K562 (cell line): ENCODE results near the gene COA7. TPM values are rescaled to one million over a fixed set of nuclear protein-coding genes. Genes with fewer than 3 reads are reported as not detected.
A peak's percentile ranks its signal among the peaks of the same experiment; 100 is the strongest.

Experiments
- ATAC-seq: fragments of 200-7000 bp; cut with Tn5 transposase; 3 replicates; pipeline ENCODE4 v1.9.1; 2020; ENCODE audit warnings: moderate library complexity
- BruUV-seq: library from RNA; stranded (reverse); fragments of 400-500 nt; replicated peaks from 2 replicates; lab custom pipeline; 2021; lab: Mats Ljungman, UMichigan
- CTCF ChIA-PET: fragments of 300-600 bp; formaldehyde crosslinking; extraction: SDS; loops from one replicate; lab custom pipeline; 2021; ENCODE audit warnings: low intra/inter-chr PET ratio; lab: Yijun Ruan, JAX
- POLR2A ChIA-PET: fragments of 300-600, 350-650 bp; sonication (Branson Sonifier 250); formaldehyde crosslinking; extraction: SDS; loops from one replicate; lab custom pipeline; 2021; ENCODE audit warnings: antibody characterized with exemption, inconsistent platforms; lab: Yijun Ruan, JAX
- DNase-seq, 4 experiments: peaks; one replicate each; pipeline versions ENCODE4 v3.0.0 to v3.0.0-alpha.2; 2011 to 2018; ENCODE audit warnings: low spot score in 3 of 4, mixed read lengths in 3 of 4; ENCODE audit errors: extremely low read depth in 1 of 4
- FAIRE-seq: peaks from 2 replicates; lab custom pipeline; 2011; peaks lifted over from hg19 to GRCh38; lab: Jason Lieb, UNC
- H2AFZ ChIP-seq: 2 replicates; pipeline ENCODE4 v1.6.0; 2011; ENCODE audit warnings: low read depth, low read length, control low read depth, inconsistent platforms
- H3K27ac ChIP-seq: fragments of 200-600 bp; 3 replicates; pipeline ENCODE4 v1.8.0; 2011; ENCODE audit warnings: low read depth, mild to moderate bottlenecking, control low read depth, inconsistent platforms, low read length, moderate library complexity, mixed read lengths; ENCODE audit errors: extremely low read depth
- H3K27me3 ChIP-seq, 2 experiments: fragments of 300-600 bp in 1 of 2; 2 replicates in 1 of 2; 3 replicates in 1 of 2; pipeline versions ENCODE4 v1.6.0 to v1.8.0; 2011; ENCODE audit warnings: inconsistent platforms in 2 of 2, low read length in 2 of 2, mild to moderate bottlenecking in 1 of 2, mixed read lengths in 1 of 2, moderate library complexity in 1 of 2; ENCODE audit not compliant: control insufficient read depth in 2 of 2, insufficient read depth in 2 of 2
- H3K36me3 ChIP-seq: fragments of 300-600 bp; 3 replicates; pipeline ENCODE4 v1.8.0; 2011; ENCODE audit warnings: mild to moderate bottlenecking, low read length, inconsistent platforms; ENCODE audit not compliant: control insufficient read depth, insufficient read depth
- H3K4me1 ChIP-seq, 2 experiments: fragments of 200-600 bp in 1 of 2; replicated peaks in 1 of 2; 2 replicates in 1 of 2; 3 replicates in 1 of 2; pipeline versions ENCODE4 v1.5.1 to v1.8.0; 2011; ENCODE audit warnings: inconsistent platforms in 2 of 2, low read length in 2 of 2, mild to moderate bottlenecking in 1 of 2, mixed read lengths in 1 of 2, moderate library complexity in 1 of 2; ENCODE audit not compliant: control insufficient read depth in 2 of 2, insufficient read depth in 2 of 2
- H3K4me2 ChIP-seq: 2 replicates; pipeline ENCODE4 v1.6.1; 2011; ENCODE audit warnings: low read length, control low read depth, inconsistent platforms, mixed read lengths; ENCODE audit not compliant: insufficient read depth
- H3K4me3 ChIP-seq: fragments of 200-600 bp; sonication (generic), shearing (Covaris generic); 2 replicates; pipeline ENCODE4 v1.5.1; 2016; ENCODE audit warnings: control low read depth, inconsistent platforms
- H3K79me2 ChIP-seq: fragments of 200-600 bp; 3 replicates; pipeline ENCODE4 v1.8.0; 2011; ENCODE audit warnings: low read length, inconsistent platforms; ENCODE audit not compliant: control insufficient read depth, insufficient read depth
- H3K9ac ChIP-seq, 2 experiments: 2 replicates each; pipeline versions ENCODE4 v1.6.0 to v1.6.1; 2011; ENCODE audit warnings: low read depth in 2 of 2, low read length in 2 of 2, control low read depth in 1 of 2, inconsistent platforms in 1 of 2, mild to moderate bottlenecking in 1 of 2, mixed read lengths in 1 of 2; ENCODE audit not compliant: insufficient read depth in 1 of 2
- H3K9me1 ChIP-seq: one replicate; pipeline ENCODE4 v1.6.0; 2011; ENCODE audit warnings: inconsistent platforms, mild to moderate bottlenecking, low read length, moderate library complexity; ENCODE audit not compliant: control insufficient read depth, insufficient read depth
- H3K9me3 ChIP-seq: replicated peaks from 2 replicates; pipeline ENCODE4 v1.5.1; 2011; ENCODE audit warnings: low read depth, low read length, inconsistent platforms; ENCODE audit not compliant: control insufficient read depth, insufficient read depth
- H4K20me1 ChIP-seq: replicated peaks from 2 replicates; pipeline ENCODE4 v1.6.1; 2011; ENCODE audit warnings: low read length, inconsistent platforms, mixed read lengths; ENCODE audit not compliant: control insufficient read depth, insufficient read depth
- CEBPB ChIP-seq: fragments of 450-650 bp; IDR thresholded peaks from 2 replicates; pipeline ENCODE4 v1.6.1; 2016; ENCODE audit warnings: missing genetic modification characterization, missing compliant biosample characterization
- MEIS2 ChIP-seq: fragments of 450-650 bp; IDR thresholded peaks from 2 replicates; pipeline ENCODE4 v1.6.1; 2014; ENCODE audit warnings: mild to moderate bottlenecking; ENCODE audit not compliant: partially characterized antibody
- PTBP1 ChIP-seq: fragments of 200-400 bp; formaldehyde crosslinking; IDR thresholded peaks from 2 replicates; pipeline ENCODE4 v1.6.1; 2017; ENCODE audit warnings: low read depth, low read length
- WGBS: fragments of 100-300 bp; shearing (Covaris generic); methylation state at CpG from one replicate; pipeline ENCODE4 v1.1.6; 2016; ENCODE audit warnings: low coverage, mixed read lengths; ENCODE audit not compliant: insufficient coverage; ENCODE audit errors: missing lambda C conversion rate; 5-methylcytosine and 5-hydroxymethylcytosine counted together
- in situ Hi-C: fragments of 300-500 bp; cut with MboI; formaldehyde crosslinking; loops from 4 replicates; pipeline ENCODE4 v1.15.0; 2018; ENCODE audit warnings: inconsistent platforms, mixed read lengths
- intact Hi-C: fragments of 100-400 bp; cut with micrococcal nuclease; formaldehyde crosslinking; loops from 2 replicates; pipeline ENCODE4 v1.14.2; 2022
- polyA plus RNA-seq, 8 experiments: library from polyadenylated mRNA; depleted of rRNA in 4 of 8; stranded (reverse) in 5 of 8; unstranded in 3 of 8; fragments of >200 nt; fragmentation: Nextera tagmentation in 2 of 8; fragmentation: Illumina TruSeq in 1 of 8; extraction: Ambion mirVana in 2 of 8; extraction: Trizol in 1 of 8; gene quantifications; 2 replicates each; pipeline versions ENCODE4 v1.2.1 to v1.2.3, GENCODE V29; 2011 to 2014; ENCODE audit warnings: inconsistent platforms in 1 of 8, missing spikeins in 1 of 8
- total RNA-seq, 7 experiments: library from RNA; depleted of rRNA in 6 of 7; stranded (reverse); fragments of >200 nt in 6 of 7; fragmentation: Illumina TruSeq in 2 of 7; extraction: Trizol in 2 of 7; gene quantifications; 2 replicates each; pipeline versions ENCODE4 v1.2.1 to v1.2.3, GENCODE V29; 2011 to 2021; ENCODE audit warnings: low replicate concordance in 1 of 7
- TF ChIP-seq, protein P1 (sequence below): sonication (generic); formaldehyde crosslinking; IDR thresholded peaks from 2 replicates; pipeline ENCODE4 v1.8.1; 2023; ENCODE audit warnings: mild to moderate bottlenecking, missing genetic modification reagents
- TF ChIP-seq, protein P2 (sequence below): sonication (generic); formaldehyde crosslinking; IDR thresholded peaks from 2 replicates; pipeline ENCODE4 v1.9.0; 2022; ENCODE audit warnings: mild to moderate bottlenecking, missing genetic modification reagents

COA7 gene
- total and polyA plus RNA-seq, 9 of the 15 experiments (the other 6 are each of a cell fraction or from before 2014, with no cell fraction given), result 19.4 to 82.8 (median 51.0) TPM

DNA sequence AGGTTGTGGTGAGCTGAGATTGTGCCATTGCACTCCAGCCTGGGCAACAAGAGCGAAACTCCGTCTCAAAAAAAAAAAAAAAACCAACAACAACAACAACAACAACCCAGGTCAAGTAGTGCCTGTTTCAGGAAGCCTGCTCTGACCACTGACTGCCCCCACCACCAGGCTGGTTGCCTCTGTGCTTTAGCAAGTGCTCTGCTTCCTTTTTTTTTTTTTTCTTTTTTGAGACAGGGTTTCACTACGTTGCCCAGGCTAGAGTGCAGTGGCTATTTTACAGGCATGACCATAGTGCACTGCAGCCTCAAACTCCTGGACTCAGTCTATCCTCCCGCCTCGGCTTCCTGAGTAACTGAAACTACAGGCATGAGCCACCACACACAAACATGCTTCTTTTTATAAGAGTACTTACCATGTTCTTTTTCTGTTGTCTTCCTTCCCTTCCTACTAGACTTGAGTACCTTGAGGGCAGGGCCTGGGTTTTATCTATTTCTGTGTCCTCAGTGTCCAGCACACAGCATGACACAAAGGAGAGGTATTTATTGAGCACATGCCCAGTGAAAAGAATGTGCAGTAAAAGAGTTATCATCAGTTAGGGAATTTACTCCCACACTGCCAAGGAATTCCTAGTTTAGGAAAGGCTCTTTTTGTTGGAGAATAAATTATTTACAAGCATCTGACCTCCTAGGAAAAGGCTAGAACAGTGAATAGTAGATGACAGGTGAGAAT, 9.9 kb upstream of the COA7 start (continued):
- TF ChIP-seq, protein P1, sequence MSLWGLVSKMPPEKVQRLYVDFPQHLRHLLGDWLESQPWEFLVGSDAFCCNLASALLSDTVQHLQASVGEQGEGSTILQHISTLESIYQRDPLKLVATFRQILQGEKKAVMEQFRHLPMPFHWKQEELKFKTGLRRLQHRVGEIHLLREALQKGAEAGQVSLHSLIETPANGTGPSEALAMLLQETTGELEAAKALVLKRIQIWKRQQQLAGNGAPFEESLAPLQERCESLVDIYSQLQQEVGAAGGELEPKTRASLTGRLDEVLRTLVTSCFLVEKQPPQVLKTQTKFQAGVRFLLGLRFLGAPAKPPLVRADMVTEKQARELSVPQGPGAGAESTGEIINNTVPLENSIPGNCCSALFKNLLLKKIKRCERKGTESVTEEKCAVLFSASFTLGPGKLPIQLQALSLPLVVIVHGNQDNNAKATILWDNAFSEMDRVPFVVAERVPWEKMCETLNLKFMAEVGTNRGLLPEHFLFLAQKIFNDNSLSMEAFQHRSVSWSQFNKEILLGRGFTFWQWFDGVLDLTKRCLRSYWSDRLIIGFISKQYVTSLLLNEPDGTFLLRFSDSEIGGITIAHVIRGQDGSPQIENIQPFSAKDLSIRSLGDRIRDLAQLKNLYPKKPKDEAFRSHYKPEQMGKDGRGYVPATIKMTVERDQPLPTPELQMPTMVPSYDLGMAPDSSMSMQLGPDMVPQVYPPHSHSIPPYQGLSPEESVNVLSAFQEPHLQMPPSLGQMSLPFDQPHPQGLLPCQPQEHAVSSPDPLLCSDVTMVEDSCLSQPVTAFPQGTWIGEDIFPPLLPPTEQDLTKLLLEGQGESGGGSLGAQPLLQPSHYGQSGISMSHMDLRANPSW (CRISPR knock-in tag), result no peak

DNA sequence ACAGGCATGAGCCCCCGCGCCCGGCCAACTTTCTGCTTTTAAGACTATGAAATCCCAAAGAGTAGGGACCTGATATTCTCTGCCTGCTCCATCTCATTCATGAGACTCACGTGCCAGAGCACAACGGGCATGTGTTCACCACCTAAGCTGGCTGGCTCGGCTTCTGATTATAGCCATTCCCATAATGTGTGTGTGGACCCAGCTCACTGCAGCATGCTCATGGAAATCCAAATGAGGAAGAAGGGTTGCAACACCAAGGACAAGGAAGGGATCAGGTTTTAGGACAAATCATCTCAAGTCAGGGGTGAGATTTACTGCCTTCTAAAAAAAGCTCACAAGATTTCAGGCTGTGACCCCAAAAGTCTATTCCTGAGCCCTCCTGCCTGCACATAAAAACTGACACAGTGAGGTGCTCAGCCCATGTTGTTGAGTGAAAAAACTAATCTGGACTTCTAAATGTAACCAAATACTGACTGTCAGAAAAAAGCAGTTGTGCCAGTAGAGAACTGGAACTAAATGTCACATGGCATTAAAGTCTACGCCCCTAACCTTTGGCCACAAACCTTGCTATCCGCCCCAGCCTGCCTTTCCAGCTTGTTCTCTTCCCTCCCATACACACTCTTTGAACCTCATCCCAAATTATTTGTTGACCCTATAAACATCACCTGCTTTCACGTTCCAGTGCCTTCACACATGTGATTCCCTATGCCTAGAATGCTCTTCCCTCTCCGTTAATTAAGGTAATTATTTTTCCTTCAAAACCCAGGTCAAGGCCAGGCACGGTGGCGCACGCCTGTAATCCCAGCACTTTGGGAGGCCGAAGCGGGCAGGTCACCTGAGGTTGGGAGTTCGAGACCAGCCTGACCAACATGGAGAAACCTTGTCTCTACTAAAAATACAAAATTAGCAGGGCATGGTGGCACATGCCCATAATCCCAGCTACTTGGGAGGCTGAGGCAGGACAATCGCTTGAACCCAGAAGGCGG, 9.1 kb upstream of the COA7 start:
- intact Hi-C loops, result no loop called here
- H3K9me3 ChIP-seq, result no peaks in the 10 kb centered on the region
- H3K36me3 ChIP-seq, result no peaks in the 10 kb centered on the region
- 53% methylated on average over 18 of the region's 18 CpGs for WGBS
- no peak for ATAC-seq
- POLR2A ChIA-PET, result interaction anchor here (0.8 to 1.1 kb wide), 3 partner anchors 14 to 689 kb away, joined by 3 to 4 read pairs (median 3); no protein-coding TSS in a partner anchor
- TF ChIP-seq, protein P2, sequence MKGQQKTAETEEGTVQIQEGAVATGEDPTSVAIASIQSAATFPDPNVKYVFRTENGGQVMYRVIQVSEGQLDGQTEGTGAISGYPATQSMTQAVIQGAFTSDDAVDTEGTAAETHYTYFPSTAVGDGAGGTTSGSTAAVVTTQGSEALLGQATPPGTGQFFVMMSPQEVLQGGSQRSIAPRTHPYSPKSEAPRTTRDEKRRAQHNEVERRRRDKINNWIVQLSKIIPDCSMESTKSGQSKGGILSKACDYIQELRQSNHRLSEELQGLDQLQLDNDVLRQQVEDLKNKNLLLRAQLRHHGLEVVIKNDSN (CRISPR knock-in tag), result 0 out of 2 replicates have a peak, but pooled peaks have one; percentile 33
- TF ChIP-seq CEBPB, result peak; percentile 20; the same call in 1 of the 2 replicates
- TF ChIP-seq PTBP1, result no peak
- peak; percentile 52 for TF ChIP-seq MEIS2
- TF ChIP-seq, all 486 proteins: peak for 3
- Histone ChIP-seq H3K9me1 (no peaks in the 10 kb centered on the region), H3K9ac (peak overlapping the region in 1 of 2 experiments; percentile 20; a peak in 1 of 4 replicates), H3K27ac (no peak overlapping the region), H2AFZ (no peak overlapping the region), H3K79me2 (no peaks in the 10 kb centered on the region), H3K4me2 (no peak overlapping the region), H3K27me3 (no peaks in the 10 kb centered on the region), H3K4me1 (peaks cover 4 to 10% of the 10 kb centered on the region in 2 experiments; a peak in 3 of 5 replicates), H3K4me3 (no peak overlapping the region), H4K20me1 (no peaks in the 10 kb centered on the region)
- no peak for DNase-seq
- CTCF ChIA-PET, result no interaction called here
- in situ Hi-C loops, result loop anchor here (10.0 kb wide), 1 partner anchor 478 kb away; no protein-coding TSS in a partner anchor
- no peak for FAIRE-seq
- BruUV-seq, result no TSS peak
